ENCODE data around the gene EXD3. TPM values are rescaled to one million over a fixed set of nuclear protein-coding genes. Genes with fewer than 3 reads are reported as not detected.
A peak's percentile ranks its signal among the peaks of the same experiment; 100 is the strongest.

Gene EXD3
- polyA plus RNA-seq, 2 of the 4 experiments (the other 2 are of a cell fraction): 3.4 to 4.5 TPM

- 85% methylated on average over 21 of the region's 40 CpGs for WGBS (ENCODE audit: missing lambda C conversion rate)
- no peak for FAIRE-seq
- ChIA-PET CTCF (interaction anchor here (1.2 to 7.4 kb wide), 5 partner anchors 8 to 151 kb away, joined by 4 to 86 read pairs (median 8); partner anchors contain the start of genes EXD3 and NOXA1), POLR2A (interaction anchor here (1.0 kb wide), 1 partner anchor 151 kb away, joined by 3 read pairs; no protein-coding TSS in a partner anchor)
- Histone ChIP-seq H3K9me3 (no peaks in the 10 kb centered on the region), H3K4me2 (no peak overlapping the region), H3K27ac (no peak overlapping the region), H3K4me1 (peaks cover 13% of the 10 kb centered on the region), H3K4me3 (no peak overlapping the region)
- no peak for TF ChIP-seq HDAC2 (IDR thresholded peaks at IDR 0.05)
- TF ChIP-seq FOSB (CRISPR knock-in tag; IDR thresholded peaks at IDR 0.05): no peak
- TF ChIP-seq POLR2AphosphoS2 (conservative IDR thresholded peaks at IDR 0.05; ENCODE audit: low read length): no peak
- TF ChIP-seq TP53 (CRISPR knock-in tag; IDR thresholded peaks at IDR 0.05): no peak
- TF ChIP-seq MAZ (IDR thresholded peaks at IDR 0.05; ENCODE audit: borderline replicate concordance, low read depth, low read length): no peak
- TF ChIP-seq CHD2 (IDR thresholded peaks at IDR 0.05; ENCODE audit: low read length, partially characterized antibody): no peak
- TF ChIP-seq, protein P1, sequence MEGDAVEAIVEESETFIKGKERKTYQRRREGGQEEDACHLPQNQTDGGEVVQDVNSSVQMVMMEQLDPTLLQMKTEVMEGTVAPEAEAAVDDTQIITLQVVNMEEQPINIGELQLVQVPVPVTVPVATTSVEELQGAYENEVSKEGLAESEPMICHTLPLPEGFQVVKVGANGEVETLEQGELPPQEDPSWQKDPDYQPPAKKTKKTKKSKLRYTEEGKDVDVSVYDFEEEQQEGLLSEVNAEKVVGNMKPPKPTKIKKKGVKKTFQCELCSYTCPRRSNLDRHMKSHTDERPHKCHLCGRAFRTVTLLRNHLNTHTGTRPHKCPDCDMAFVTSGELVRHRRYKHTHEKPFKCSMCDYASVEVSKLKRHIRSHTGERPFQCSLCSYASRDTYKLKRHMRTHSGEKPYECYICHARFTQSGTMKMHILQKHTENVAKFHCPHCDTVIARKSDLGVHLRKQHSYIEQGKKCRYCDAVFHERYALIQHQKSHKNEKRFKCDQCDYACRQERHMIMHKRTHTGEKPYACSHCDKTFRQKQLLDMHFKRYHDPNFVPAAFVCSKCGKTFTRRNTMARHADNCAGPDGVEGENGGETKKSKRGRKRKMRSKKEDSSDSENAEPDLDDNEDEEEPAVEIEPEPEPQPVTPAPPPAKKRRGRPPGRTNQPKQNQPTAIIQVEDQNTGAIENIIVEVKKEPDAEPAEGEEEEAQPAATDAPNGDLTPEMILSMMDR (IDR thresholded peaks at IDR 0.05): no peak
- no peak for TF ChIP-seq EP300 (IDR thresholded peaks at IDR 0.05)
- TF ChIP-seq, protein P2, sequence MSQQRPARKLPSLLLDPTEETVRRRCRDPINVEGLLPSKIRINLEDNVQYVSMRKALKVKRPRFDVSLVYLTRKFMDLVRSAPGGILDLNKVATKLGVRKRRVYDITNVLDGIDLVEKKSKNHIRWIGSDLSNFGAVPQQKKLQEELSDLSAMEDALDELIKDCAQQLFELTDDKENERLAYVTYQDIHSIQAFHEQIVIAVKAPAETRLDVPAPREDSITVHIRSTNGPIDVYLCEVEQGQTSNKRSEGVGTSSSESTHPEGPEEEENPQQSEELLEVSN (IDR thresholded peaks at IDR 0.05; ENCODE audit: borderline replicate concordance, low read depth): no peak
- no peak for DNase-seq (ENCODE audit: low read depth in 1 of 2, low spot score in 1 of 2)
- ATAC-seq: no peak
These were observed 15.0 kb upstream of the EXD3 start for GRCh38 chr9:137437691-137438590.

DNA sequence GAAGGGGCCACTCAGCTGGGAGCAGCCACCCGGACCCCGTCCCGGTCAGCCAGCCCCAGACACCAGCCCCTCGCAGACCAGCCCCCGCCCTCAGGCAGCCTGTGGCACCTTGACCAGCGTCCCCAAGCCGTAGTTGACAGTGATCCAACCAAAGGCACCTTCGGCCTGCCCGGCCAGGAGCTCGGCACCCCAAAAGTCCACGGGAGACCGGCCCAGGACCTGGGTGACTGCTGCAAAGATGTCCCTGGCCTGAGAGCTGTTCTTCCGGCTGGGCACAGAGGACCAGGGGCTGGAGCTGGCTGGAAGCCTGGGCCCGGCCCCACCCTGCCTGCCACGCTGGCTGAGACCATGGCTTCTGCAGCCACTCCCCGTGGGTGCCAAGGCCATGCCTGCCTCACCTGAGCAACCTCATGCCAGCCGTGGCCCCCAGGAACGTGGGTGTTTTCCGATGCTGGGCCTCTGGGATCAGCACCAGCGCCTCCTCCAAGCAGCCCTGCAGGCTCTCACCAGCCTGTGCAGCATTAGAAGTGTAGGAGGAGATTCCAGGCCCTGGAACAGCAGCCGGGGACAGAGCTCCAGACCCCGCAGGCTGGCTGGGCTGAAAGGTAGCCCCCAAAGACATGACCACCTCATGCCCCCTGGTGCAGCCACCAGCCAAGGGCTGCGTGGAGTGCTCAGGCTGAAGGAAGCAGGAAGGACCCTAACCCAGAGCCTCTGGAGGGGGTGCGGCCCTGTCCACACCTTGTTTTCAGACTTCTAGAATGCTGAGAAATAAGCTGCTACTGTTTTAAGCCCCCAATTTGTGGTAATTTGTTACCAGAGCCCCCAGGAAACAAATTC is 14.0 kb upstream of the EXD3 start:
- POLR2A ChIA-PET: interaction anchor here (1.0 kb wide), 1 partner anchor 150 kb away, joined by 3 read pairs; no protein-coding TSS in a partner anchor
- 85% methylated on average over 9 of the region's 24 CpGs for WGBS (ENCODE audit: missing lambda C conversion rate)

DNA sequence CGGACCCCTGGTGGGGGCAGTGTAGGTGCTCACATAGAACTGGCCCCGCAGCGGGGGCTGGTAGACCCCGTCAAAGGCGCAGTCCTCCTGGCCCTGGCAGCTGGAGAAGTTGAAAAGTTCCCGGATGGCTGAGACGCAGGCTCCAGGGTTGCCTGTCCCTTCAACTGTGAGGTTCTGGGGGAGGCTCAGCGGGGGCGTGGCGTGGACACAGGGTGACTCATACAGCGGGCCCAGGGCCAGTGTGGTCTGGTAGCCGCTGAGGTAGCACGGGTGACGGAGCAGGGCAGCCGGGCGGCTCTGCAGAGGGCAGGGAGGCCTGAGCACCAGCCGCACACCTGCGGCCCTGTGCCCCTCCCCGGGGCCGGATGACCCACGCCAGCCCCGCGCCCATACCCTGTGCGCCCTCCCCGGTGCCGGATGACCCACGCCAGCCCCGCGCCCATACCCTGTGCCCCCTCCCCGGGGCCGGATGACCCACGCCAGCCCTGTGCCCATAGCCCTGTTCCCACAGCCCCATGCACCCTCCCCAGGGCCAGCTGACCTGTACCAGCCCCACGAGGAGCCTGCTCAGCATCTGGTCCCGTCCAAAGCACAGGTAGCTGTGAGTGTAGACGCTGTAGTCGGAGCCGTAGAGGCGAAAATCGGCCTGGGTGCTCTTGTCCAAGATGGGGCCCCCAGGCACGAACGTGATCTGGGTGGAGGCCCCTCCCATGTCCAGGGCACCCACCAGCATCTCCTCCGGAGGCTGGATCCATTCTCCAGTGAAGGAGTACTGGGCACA is 13.2 kb upstream of the EXD3 start:
- Histone ChIP-seq H3K4me1 (peaks cover 13% of the 10 kb centered on the region), H3K9me3 (no peaks in the 10 kb centered on the region), H3K4me2 (peak overlapping the region; percentile 69), H3K27ac (peak overlapping the region; percentile 69 to 76), H3K4me3 (no peak overlapping the region)
- DNase-seq (ENCODE audit: low read depth in 1 of 2, low spot score in 1 of 2) (peak; percentile 77 to 96), ATAC-seq (peak; percentile 79 to 89), FAIRE-seq (no peak)
- 37% methylated on average over 21 of the region's 42 CpGs for WGBS (ENCODE audit: missing lambda C conversion rate)
- ChIA-PET POLR2A (no interaction called here), CTCF (interaction anchor here (1.4 to 7.4 kb wide), 4 partner anchors 9 to 23 kb away, joined by 5 to 86 read pairs (median 8); partner anchors contain the start of genes EXD3 and NOXA1)
- TF ChIP-seq FOSL2 (IDR thresholded peaks at IDR 0.05) (peak; percentile 36; the same call in 1 of the 2 replicates), FOSL2 (CRISPR knock-in tag; IDR thresholded peaks at IDR 0.05) (peak; percentile 88), PHF8 (IDR thresholded peaks at IDR 0.05; ENCODE audit: borderline replicate concordance, low read depth) (no peak), TP53 (CRISPR knock-in tag; IDR thresholded peaks at IDR 0.05) (no peak)
- TF ChIP-seq, protein P3, sequence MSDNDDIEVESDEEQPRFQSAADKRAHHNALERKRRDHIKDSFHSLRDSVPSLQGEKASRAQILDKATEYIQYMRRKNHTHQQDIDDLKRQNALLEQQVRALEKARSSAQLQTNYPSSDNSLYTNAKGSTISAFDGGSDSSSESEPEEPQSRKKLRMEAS (IDR thresholded peaks at IDR 0.05): peak; percentile 44

More for the DNA sequence above, 14.0 kb upstream of the EXD3 start:
- Histone ChIP-seq H3K4me1 (peaks cover 13% of the 10 kb centered on the region), H3K9me3 (no peaks in the 10 kb centered on the region), H3K4me3 (no peak overlapping the region), H3K27ac (peak overlapping the region in 1 of 2 experiments; percentile 76; a peak in 3 of 6 replicates), H3K4me2 (no peak overlapping the region; the same call in 2 of the 3 replicates)
- ATAC-seq (no peak), DNase-seq (ENCODE audit: low read depth in 1 of 2, low spot score in 1 of 2) (no peak), FAIRE-seq (no peak)
- TF ChIP-seq FOSL2 (IDR thresholded peaks at IDR 0.05) (no peak), FOSL2 (CRISPR knock-in tag; IDR thresholded peaks at IDR 0.05) (no peak), ZFP36 (IDR thresholded peaks at IDR 0.05; ENCODE audit: borderline replicate concordance, partially characterized antibody) (peak; percentile 74)
- CTCF ChIA-PET: interaction anchor here (1.2 to 7.4 kb wide), 4 partner anchors 9 to 150 kb away, joined by 4 to 86 read pairs (median 8); partner anchors contain the start of genes EXD3 and NOXA1
